HEK293T (cell line): ENCODE data around the gene SART3.

ENCODE experiments used
- BHLHE40 ChIP-seq: fragments of 450-650 bp; IDR thresholded peaks from 2 replicates; pipeline ENCODE4 v1.6.1; 2016; ENCODE audit warnings: mild to moderate bottlenecking, moderate library complexity, borderline replicate concordance
- ELF4 ChIP-seq: fragments of 450-650 bp; IDR thresholded peaks from 2 replicates; pipeline ENCODE4 v1.6.1; 2017; ENCODE audit warnings: antibody characterized with exemption
- FOXM1 ChIP-seq: fragments of 450-650 bp; IDR thresholded peaks from 2 replicates; pipeline ENCODE4 v1.6.1; 2017; ENCODE audit warnings: mild to moderate bottlenecking, borderline replicate concordance
- NFRKB ChIP-seq: fragments of 450-650 bp; IDR thresholded peaks from 2 replicates; pipeline ENCODE4 v1.6.1; 2016; ENCODE audit warnings: mild to moderate bottlenecking, moderate library complexity

- TF ChIP-seq ELF4 (no peak), NFRKB (no peak), BHLHE40 (no peak), FOXM1 (no peak)
Measured at GRCh38 chr12:108561852-108562347, 927 bp upstream of the SART3 start.
